H1 (cell line): ENCODE measurements around the gene ORC5.

Source experiments
- CBX5 ChIP-seq: fragments of 300-800, 300-1000 bp; sonication (generic); IDR thresholded peaks from 2 replicates; pipeline ENCODE4 v1.7.1; 2016; ENCODE audit warnings: antibody characterized with exemption, low read length, low read depth
- CHD2 ChIP-seq: IDR thresholded peaks from 2 replicates; pipeline ENCODE4 v1.6.1; 2012; ENCODE audit warnings: low read length, improper control_type of control experiment
- EP300 ChIP-seq, 2 experiments: IDR thresholded peaks; 1 replicate in 1 of 2; 2 replicates in 1 of 2; pipeline ENCODE4 v1.6.1; 2011 to 2012; ENCODE audit warnings: low read depth in 2 of 2, low read length in 2 of 2, mild to moderate bottlenecking in 2 of 2, borderline replicate concordance in 1 of 2, inconsistent platforms in 1 of 2, moderate library complexity in 1 of 2
- NANOG ChIP-seq: IDR thresholded peaks from 2 replicates; pipeline ENCODE4 v1.6.1; 2011; ENCODE audit warnings: low read length, low read depth, mild to moderate bottlenecking, inconsistent platforms; ENCODE audit not compliant: insufficient read depth, poor library complexity, severe bottlenecking
- POLR2A ChIP-seq, 2 experiments: IDR thresholded peaks; 1 replicate in 1 of 2; 2 replicates in 1 of 2; pipeline ENCODE4 v1.6.1; 2011; ENCODE audit warnings: low read depth in 2 of 2, low read length in 2 of 2, mild to moderate bottlenecking in 2 of 2; ENCODE audit errors: control extremely low read depth in 1 of 2
- POLR2AphosphoS5 ChIP-seq: IDR thresholded peaks from 2 replicates; pipeline ENCODE4 v1.6.1; 2011; ENCODE audit warnings: low read depth, low read length
- RAD21 ChIP-seq, 2 experiments: IDR thresholded peaks in 1 of 2; conservative IDR thresholded peaks in 1 of 2; 2 replicates each; pipeline ENCODE4 v1.6.1; 2011; ENCODE audit warnings: low read depth in 2 of 2, low read length in 2 of 2, improper control_type of control experiment in 1 of 2, inconsistent platforms in 1 of 2, mild to moderate bottlenecking in 1 of 2, moderate library complexity in 1 of 2
- RFX5 ChIP-seq: IDR thresholded peaks from 2 replicates; pipeline ENCODE4 v1.6.1; 2011; ENCODE audit warnings: low read depth, low read length, improper control_type of control experiment, borderline replicate concordance
- SIX5 ChIP-seq: IDR thresholded peaks from 2 replicates; pipeline ENCODE4 v1.6.1; 2011; ENCODE audit warnings: mild to moderate bottlenecking, low read depth, low read length
- TAF1 ChIP-seq: IDR thresholded peaks from 2 replicates; pipeline ENCODE4 v1.6.1; 2011; ENCODE audit warnings: mild to moderate bottlenecking, low read depth, low read length
- TEAD4 ChIP-seq: IDR thresholded peaks from 2 replicates; pipeline ENCODE4 v1.6.1; 2012; ENCODE audit warnings: low read depth, low read length, inconsistent platforms, mixed read lengths
- TF ChIP-seq, protein P1 (sequence below), 3 experiments: IDR thresholded peaks; 1 replicate in 2 of 3; 2 replicates in 1 of 3; pipeline versions ENCODE4 v1.5.1 to v1.6.1; 2011; ENCODE audit warnings: low read length in 3 of 3, mild to moderate bottlenecking in 3 of 3, inconsistent platforms in 2 of 3, low read depth in 1 of 3, moderate library complexity in 1 of 3; ENCODE audit not compliant: insufficient read depth in 1 of 3; ENCODE audit errors: control extremely low read depth in 1 of 3

DNA sequence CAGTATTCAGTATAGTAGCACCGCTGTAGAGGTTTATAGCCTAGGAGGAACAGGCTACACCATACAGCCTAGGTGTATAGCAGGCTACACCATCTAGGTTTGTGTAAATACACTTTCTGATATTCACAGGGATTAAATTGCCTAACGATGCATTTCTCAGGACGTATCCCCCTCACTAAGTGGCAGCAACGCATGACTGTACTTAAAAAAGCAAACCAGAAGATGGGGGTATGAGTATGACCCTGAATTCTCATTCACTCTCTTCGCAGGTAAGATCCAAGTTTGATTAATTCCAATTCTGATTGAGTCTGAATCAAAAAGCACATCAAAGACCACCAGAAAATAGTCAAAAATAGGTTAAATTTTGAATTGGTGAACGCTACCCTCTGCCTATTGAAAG, 972 bp downstream of the ORC5 start:
- TF ChIP-seq RFX5: no peak
- TF ChIP-seq, protein P1, sequence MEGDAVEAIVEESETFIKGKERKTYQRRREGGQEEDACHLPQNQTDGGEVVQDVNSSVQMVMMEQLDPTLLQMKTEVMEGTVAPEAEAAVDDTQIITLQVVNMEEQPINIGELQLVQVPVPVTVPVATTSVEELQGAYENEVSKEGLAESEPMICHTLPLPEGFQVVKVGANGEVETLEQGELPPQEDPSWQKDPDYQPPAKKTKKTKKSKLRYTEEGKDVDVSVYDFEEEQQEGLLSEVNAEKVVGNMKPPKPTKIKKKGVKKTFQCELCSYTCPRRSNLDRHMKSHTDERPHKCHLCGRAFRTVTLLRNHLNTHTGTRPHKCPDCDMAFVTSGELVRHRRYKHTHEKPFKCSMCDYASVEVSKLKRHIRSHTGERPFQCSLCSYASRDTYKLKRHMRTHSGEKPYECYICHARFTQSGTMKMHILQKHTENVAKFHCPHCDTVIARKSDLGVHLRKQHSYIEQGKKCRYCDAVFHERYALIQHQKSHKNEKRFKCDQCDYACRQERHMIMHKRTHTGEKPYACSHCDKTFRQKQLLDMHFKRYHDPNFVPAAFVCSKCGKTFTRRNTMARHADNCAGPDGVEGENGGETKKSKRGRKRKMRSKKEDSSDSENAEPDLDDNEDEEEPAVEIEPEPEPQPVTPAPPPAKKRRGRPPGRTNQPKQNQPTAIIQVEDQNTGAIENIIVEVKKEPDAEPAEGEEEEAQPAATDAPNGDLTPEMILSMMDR (IDR thresholded peaks at IDR 0.05; ENCODE audit: control extremely low read depth in 1 of 3, insufficient read depth in 1 of 3, low read depth in 1 of 3, low read length in 3 of 3): no peak
- TF ChIP-seq RAD21 (IDR thresholded peaks at IDR 0.05 in 1 of 2, conservative IDR thresholded peaks at IDR 0.05 in 1 of 2; ENCODE audit: low read depth in 2 of 2, low read length in 2 of 2): no peak
- TF ChIP-seq CBX5: no peak
- TF ChIP-seq POLR2AphosphoS5: no peak
- no peak for TF ChIP-seq POLR2A (IDR thresholded peaks at IDR 0.05; ENCODE audit: control extremely low read depth in 1 of 2, low read depth in 2 of 2, low read length in 2 of 2)
- no peak for TF ChIP-seq NANOG
- no peak for TF ChIP-seq TAF1
- TF ChIP-seq CHD2: no peak
- TF ChIP-seq EP300 (IDR thresholded peaks at IDR 0.05; ENCODE audit: borderline replicate concordance in 1 of 2, low read depth in 2 of 2, low read length in 2 of 2): no peak
- no peak for TF ChIP-seq TEAD4
- no peak for TF ChIP-seq SIX5
